Sigmoid colon (tissue), 4 donors: Measurements from ENCODE around the gene RASA4B.

Experiments
- CTCF ChIP-seq, 4 experiments: fragments of 450-650 bp in 3 of 4; fragments of 200-600 bp in 1 of 4; IDR thresholded peaks; one replicate each; pipeline ENCODE4 v1.5.1; 2016 to 2019; ENCODE audit warnings: antibody characterized with exemption in 4 of 4, mild to moderate bottlenecking in 3 of 4, moderate library complexity in 2 of 4
- POLR2A ChIP-seq, 2 donors: fragments of 450-650 bp; IDR thresholded peaks; one replicate each; pipeline ENCODE4 v1.6.1; 2016; ENCODE audit warnings: antibody characterized with exemption in 2 of 2, mild to moderate bottlenecking in 2 of 2, moderate library complexity in 2 of 2
- POLR2AphosphoS5 ChIP-seq, 4 donors: sonication (generic); formaldehyde crosslinking; IDR thresholded peaks; one replicate each; pipeline ENCODE4 v1.6.1; 2017; ENCODE audit warnings: antibody characterized with exemption in 4 of 4

- no peak for TF ChIP-seq CTCF (IDR thresholded peaks at IDR 0.05)
- no peak for TF ChIP-seq POLR2AphosphoS5 (IDR thresholded peaks at IDR 0.05)
- TF ChIP-seq POLR2A (IDR thresholded peaks at IDR 0.05): no peak
These were observed 72.5 kb downstream of the RASA4B start for GRCh38 chr7:102444961-102445673.
